Measurements from ENCODE around the gene TBC1D32. TPM values are rescaled to one million over a fixed set of nuclear protein-coding genes. Genes with fewer than 3 reads are reported as not detected.
A peak's percentile ranks its signal among the peaks of the same experiment; 100 is the strongest.

The TBC1D32 gene
- total RNA-seq, 1 experiment from 2014 or later: 12.0 TPM

GRCh38 chr6:121190122-121190521 lies 144.2 kb downstream of the TBC1D32 start:
- peaks cover 17% of the 10 kb centered on the region for H3F3A ChIP-seq (ENCODE audit: insufficient read depth, low read depth)
- POLR2A ChIA-PET (ENCODE audit: unreplicated experiment): no interaction called here
- peaks cover 33% of the 10 kb centered on the region for H3K4me1 ChIP-seq (replicated peaks; ENCODE audit: insufficient read depth)
- intact Hi-C loops (cut with micrococcal nuclease; ENCODE audit: unreplicated experiment): no loop called here
- CTCF ChIA-PET: no interaction called here
- H3K36me3 ChIP-seq (ENCODE audit: low read depth): no peaks in the 10 kb centered on the region
- no peak for DNase-seq
- H3K4me3 ChIP-seq: no peak overlapping the region
- H3K79me2 ChIP-seq (ENCODE audit: low read depth): no peaks in the 10 kb centered on the region
- no peak overlapping the region for H2AFZ ChIP-seq
- H3K4me2 ChIP-seq: no peak overlapping the region
- no peaks in the 10 kb centered on the region for H3K9me3 ChIP-seq (ENCODE audit: insufficient read depth, low read depth)
- no peaks in the 10 kb centered on the region for H3K9me2 ChIP-seq (ENCODE audit: insufficient read depth)
- TF ChIP-seq EZH2 (IDR thresholded peaks at IDR 0.05; ENCODE audit: low read depth) (no peak), CTCF (conservative IDR thresholded peaks at IDR 0.05) (no peak)
- H3K27ac ChIP-seq: no peak overlapping the region
- no peaks in the 10 kb centered on the region for H3K27me3 ChIP-seq (ENCODE audit: insufficient read depth, low read depth)
- H4K20me1 ChIP-seq (ENCODE audit: insufficient read depth): no peaks in the 10 kb centered on the region
- no TSS peak for BruUV-seq (replicated peaks)

GRCh38 chr6:121188356-121188755 lies 145.9 kb downstream of the TBC1D32 start:
- TF ChIP-seq CTCF (conservative IDR thresholded peaks at IDR 0.05) (no peak), EZH2 (IDR thresholded peaks at IDR 0.05; ENCODE audit: low read depth) (no peak)

GRCh38 chr6:121187833-121188200 lies 146.5 kb downstream of the TBC1D32 start:
- H3K27ac ChIP-seq: peak overlapping the region; percentile 58
- ChIA-PET CTCF (no interaction called here), POLR2A (ENCODE audit: unreplicated experiment) (interaction anchor here (0.6 kb wide), 2 partner anchors 1212 to 1928 kb away, joined by 3 to 10 read pairs; partner anchors contain the start of gene HSF2)
- BruUV-seq (replicated peaks): no TSS peak
- peak in 1 of 2 experiments; percentile 97 for DNase-seq
- no peaks in the 10 kb centered on the region for H4K20me1 ChIP-seq (ENCODE audit: insufficient read depth)
- H3K4me2 ChIP-seq: peak overlapping the region; percentile 56
- no peaks in the 10 kb centered on the region for H3K9me2 ChIP-seq (ENCODE audit: insufficient read depth)
- H3K4me1 ChIP-seq (replicated peaks; ENCODE audit: insufficient read depth): peaks cover 33% of the 10 kb centered on the region
- H3K9me3 ChIP-seq (ENCODE audit: insufficient read depth, low read depth): no peaks in the 10 kb centered on the region
- no peak overlapping the region for H2AFZ ChIP-seq
- intact Hi-C loops (cut with micrococcal nuclease; ENCODE audit: unreplicated experiment): loop anchor here (1.0 kb wide), 1 partner anchor 48 kb away; no protein-coding TSS in a partner anchor
- no peaks in the 10 kb centered on the region for H3K36me3 ChIP-seq (ENCODE audit: low read depth)
- H3K27me3 ChIP-seq (ENCODE audit: insufficient read depth, low read depth): no peaks in the 10 kb centered on the region
- no peaks in the 10 kb centered on the region for H3K79me2 ChIP-seq (ENCODE audit: low read depth)
- H3K4me3 ChIP-seq: no peak overlapping the region
- TF ChIP-seq EZH2 (IDR thresholded peaks at IDR 0.05; ENCODE audit: low read depth) (no peak), CTCF (conservative IDR thresholded peaks at IDR 0.05) (no peak)
- peaks cover 17% of the 10 kb centered on the region for H3F3A ChIP-seq (ENCODE audit: insufficient read depth, low read depth)

More at GRCh38 chr6:121188356-121188755, 145.9 kb downstream of the TBC1D32 start:
- no TSS peak for BruUV-seq (replicated peaks)
- no peaks in the 10 kb centered on the region for H3K9me3 ChIP-seq (ENCODE audit: insufficient read depth, low read depth)
- no peaks in the 10 kb centered on the region for H3K79me2 ChIP-seq (ENCODE audit: low read depth)
- H3K4me3 ChIP-seq: no peak overlapping the region
- H3K36me3 ChIP-seq (ENCODE audit: low read depth): no peaks in the 10 kb centered on the region
- peaks cover 17% of the 10 kb centered on the region for H3F3A ChIP-seq (ENCODE audit: insufficient read depth, low read depth)
- peak overlapping the region; percentile 56 for H3K4me2 ChIP-seq
- H3K4me1 ChIP-seq (replicated peaks; ENCODE audit: insufficient read depth): peaks cover 33% of the 10 kb centered on the region
- no peak overlapping the region for H2AFZ ChIP-seq
- no peaks in the 10 kb centered on the region for H3K27me3 ChIP-seq (ENCODE audit: insufficient read depth, low read depth)
- DNase-seq: no peak
- intact Hi-C loops (cut with micrococcal nuclease; ENCODE audit: unreplicated experiment): no loop called here
- H3K9me2 ChIP-seq (ENCODE audit: insufficient read depth): no peaks in the 10 kb centered on the region
- peak overlapping the region; percentile 58 for H3K27ac ChIP-seq
- no peaks in the 10 kb centered on the region for H4K20me1 ChIP-seq (ENCODE audit: insufficient read depth)
- CTCF ChIA-PET: no interaction called here
- POLR2A ChIA-PET (ENCODE audit: unreplicated experiment): no interaction called here
